ENCODE measurements around the gene IGSF8. TPM values are rescaled to one million over a fixed set of nuclear protein-coding genes. Genes with fewer than 3 reads are reported as not detected.
A peak's percentile ranks its signal among the peaks of the same experiment; 100 is the strongest.

The IGSF8 gene
- total and polyA plus RNA-seq, 2 experiments from 2014 or later, result 32.9 to 52.2 TPM

DNA sequence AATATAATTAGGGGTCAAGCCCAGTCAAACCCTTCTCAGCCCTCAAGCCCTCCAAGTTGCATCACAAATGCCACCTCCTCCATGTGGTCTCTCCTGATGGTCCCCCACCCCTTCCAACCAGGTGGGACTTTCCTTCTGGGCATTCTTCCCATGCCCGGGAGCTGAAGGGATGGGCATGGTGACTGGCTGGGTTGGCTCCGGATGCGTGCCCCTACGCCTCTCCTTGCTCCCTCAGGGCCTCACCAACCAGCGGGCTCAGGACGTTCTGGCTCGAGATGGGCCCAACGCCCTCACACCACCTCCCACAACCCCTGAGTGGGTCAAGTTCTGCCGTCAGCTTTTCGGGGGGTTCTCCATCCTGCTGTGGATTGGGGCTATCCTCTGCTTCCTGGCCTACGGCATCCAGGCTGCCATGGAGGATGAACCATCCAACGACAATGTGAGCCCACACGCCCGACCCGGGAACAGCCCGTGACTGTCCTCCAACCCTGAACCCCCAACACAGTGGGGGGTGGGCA lies 24.6 kb upstream of the IGSF8 start:
- in situ Hi-C loops (cut with MboI), result no loop called here
- Histone ChIP-seq H3K27me3 (replicated peaks; ENCODE audit: insufficient read depth) (no peaks in the 10 kb centered on the region), H3K9me3 (ENCODE audit: low read depth) (no peaks in the 10 kb centered on the region), H3K27ac (no peak overlapping the region), H3F3A (ENCODE audit: insufficient read depth) (peaks cover 11% of the 10 kb centered on the region), H4K20me1 (ENCODE audit: insufficient read depth) (no peaks in the 10 kb centered on the region), H3K4me2 (ENCODE audit: unreplicated experiment) (no peak overlapping the region), H3K4me1 (ENCODE audit: insufficient read depth) (peaks cover 38% of the 10 kb centered on the region), H3K36me3 (ENCODE audit: low read depth) (no peaks in the 10 kb centered on the region), H2AFZ (no peak overlapping the region), H3K9me2 (ENCODE audit: insufficient read depth) (no peaks in the 10 kb centered on the region), H3K9ac (no peak overlapping the region), H3K4me3 (no peak overlapping the region), H3K79me2 (ENCODE audit: insufficient read depth) (no peaks in the 10 kb centered on the region)
- DNase-seq, result no peak
- TF ChIP-seq EZH2 (IDR thresholded peaks at IDR 0.05; ENCODE audit: insufficient read depth, poor library complexity, severe bottlenecking), result no peak
- no peak for TF ChIP-seq EZH2phosphoT487 (IDR thresholded peaks at IDR 0.05; ENCODE audit: insufficient read depth, low read depth)
- WGBS, 2 experiments (ENCODE audit: low coverage in 1 of 2, low lambda C conversion rate in 2 of 2, missing lambda C conversion rate in 2 of 2), result 91 to 92% methylated on average over 16 of the region's 16 CpGs

DNA sequence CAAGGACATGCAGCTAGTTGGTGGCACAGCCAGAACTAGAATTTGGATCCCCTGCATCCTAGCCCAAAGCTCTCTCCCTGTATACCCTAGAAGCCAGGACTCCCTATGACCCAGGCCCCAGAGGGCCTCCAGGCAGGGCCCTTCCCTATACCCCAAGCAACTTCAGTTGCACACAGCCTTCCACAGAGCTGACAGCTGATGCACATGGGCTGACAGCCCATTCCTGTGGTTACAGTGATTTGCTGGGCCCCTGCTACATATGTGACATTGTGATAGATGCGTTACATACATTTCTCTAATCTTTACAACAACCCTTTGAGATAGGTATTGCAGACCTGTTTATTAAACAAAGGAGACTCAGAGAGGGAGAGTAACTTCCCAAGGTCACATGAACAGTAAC lies 23.0 kb upstream of the IGSF8 start:
- Histone ChIP-seq H3F3A (ENCODE audit: insufficient read depth) (peaks cover 11% of the 10 kb centered on the region), H3K9me3 (ENCODE audit: low read depth) (no peaks in the 10 kb centered on the region), H3K4me1 (ENCODE audit: insufficient read depth) (peaks cover 38% of the 10 kb centered on the region), H3K27ac (no peak overlapping the region), H3K27me3 (replicated peaks; ENCODE audit: insufficient read depth) (no peaks in the 10 kb centered on the region), H3K4me3 (no peak overlapping the region), H3K36me3 (ENCODE audit: low read depth) (no peaks in the 10 kb centered on the region), H3K9ac (no peak overlapping the region), H2AFZ (no peak overlapping the region), H3K9me2 (ENCODE audit: insufficient read depth) (no peaks in the 10 kb centered on the region), H3K4me2 (ENCODE audit: unreplicated experiment) (no peak overlapping the region), H4K20me1 (ENCODE audit: insufficient read depth) (no peaks in the 10 kb centered on the region), H3K79me2 (ENCODE audit: insufficient read depth) (no peaks in the 10 kb centered on the region)
- in situ Hi-C loops (cut with MboI), result no loop called here
- 100% methylated on average over 1 of the region's 1 CpG for WGBS, 2 experiments (ENCODE audit: low coverage in 1 of 2, low lambda C conversion rate in 2 of 2, missing lambda C conversion rate in 2 of 2)
- no peak for DNase-seq
- no peak for TF ChIP-seq EZH2 (IDR thresholded peaks at IDR 0.05; ENCODE audit: insufficient read depth, poor library complexity, severe bottlenecking)
- no peak for TF ChIP-seq EZH2phosphoT487 (IDR thresholded peaks at IDR 0.05; ENCODE audit: insufficient read depth, low read depth)

DNA sequence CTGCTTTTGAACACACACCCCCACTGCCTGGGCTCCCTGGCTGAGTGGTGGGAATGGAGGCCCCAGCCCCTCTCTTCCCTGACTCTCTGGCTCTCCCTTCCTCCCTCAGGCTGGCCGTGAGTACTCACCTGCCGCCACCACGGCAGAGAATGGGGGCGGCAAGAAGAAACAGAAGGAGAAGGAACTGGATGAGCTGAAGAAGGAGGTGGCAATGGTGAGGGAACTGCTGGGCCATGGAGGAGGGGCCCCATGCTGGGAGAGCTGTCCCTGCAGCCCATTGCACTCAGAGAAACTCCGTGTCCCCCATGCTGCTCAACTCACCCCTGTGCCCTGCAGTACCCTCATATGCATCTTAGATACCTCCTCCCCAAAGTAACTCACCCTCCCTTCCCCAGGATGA lies 22.4 kb upstream of the IGSF8 start:
- Histone ChIP-seq H3K27me3 (replicated peaks; ENCODE audit: insufficient read depth) (no peaks in the 10 kb centered on the region), H3K27ac (no peak overlapping the region), H3K4me1 (ENCODE audit: insufficient read depth) (peaks cover 32% of the 10 kb centered on the region), H3K4me3 (no peak overlapping the region), H3K4me2 (ENCODE audit: unreplicated experiment) (no peak overlapping the region), H3K9ac (no peak overlapping the region), H3K79me2 (ENCODE audit: insufficient read depth) (no peaks in the 10 kb centered on the region), H3K9me2 (ENCODE audit: insufficient read depth) (no peaks in the 10 kb centered on the region), H3K9me3 (ENCODE audit: low read depth) (no peaks in the 10 kb centered on the region), H3F3A (ENCODE audit: insufficient read depth) (peaks cover 8% of the 10 kb centered on the region), H2AFZ (no peak overlapping the region), H4K20me1 (ENCODE audit: insufficient read depth) (no peaks in the 10 kb centered on the region), H3K36me3 (ENCODE audit: low read depth) (no peaks in the 10 kb centered on the region)
- TF ChIP-seq EZH2phosphoT487 (IDR thresholded peaks at IDR 0.05; ENCODE audit: insufficient read depth, low read depth), result no peak
- no peak for TF ChIP-seq EZH2 (IDR thresholded peaks at IDR 0.05; ENCODE audit: insufficient read depth, poor library complexity, severe bottlenecking)
- WGBS, 2 experiments (ENCODE audit: low coverage in 1 of 2, low lambda C conversion rate in 2 of 2, missing lambda C conversion rate in 2 of 2), result 82 to 87% methylated on average over 5 of the region's 5 CpGs
- DNase-seq, result no peak
- in situ Hi-C loops (cut with MboI), result no loop called here

DNA sequence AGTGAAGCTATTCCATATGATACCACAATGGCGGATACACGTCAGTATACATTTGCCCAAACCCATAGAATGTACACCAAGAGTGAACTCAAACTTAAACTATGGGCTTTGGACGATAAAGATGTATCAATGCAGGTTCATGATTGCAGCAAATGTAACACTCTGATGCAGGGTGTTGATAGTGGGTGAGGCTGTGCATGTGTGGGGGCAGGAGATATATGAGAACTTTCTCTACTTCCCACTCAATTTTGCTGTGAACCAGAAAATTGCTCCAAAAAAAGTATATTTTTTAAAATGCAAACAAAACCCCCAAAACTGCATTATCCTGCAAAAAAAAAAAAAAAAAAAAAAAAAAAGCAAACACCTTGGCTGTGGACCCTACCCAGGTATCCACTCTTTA lies 20.5 kb upstream of the IGSF8 start:
- H3K4me3 ChIP-seq, result no peak overlapping the region
- no peaks in the 10 kb centered on the region for H4K20me1 ChIP-seq (ENCODE audit: insufficient read depth)
- no peaks in the 10 kb centered on the region for H3K36me3 ChIP-seq (ENCODE audit: low read depth)
- H3K9me3 ChIP-seq (ENCODE audit: low read depth), result no peaks in the 10 kb centered on the region
- no peak overlapping the region for H3K27ac ChIP-seq
- no peaks in the 10 kb centered on the region for H3K27me3 ChIP-seq (replicated peaks; ENCODE audit: insufficient read depth)
- DNase-seq, result no peak
- WGBS, 2 experiments (ENCODE audit: low coverage in 1 of 2, low lambda C conversion rate in 2 of 2, missing lambda C conversion rate in 2 of 2), result 92 to 93% methylated on average over 3 of the region's 3 CpGs
- peaks cover 13% of the 10 kb centered on the region for H3K4me1 ChIP-seq (ENCODE audit: insufficient read depth)
- H2AFZ ChIP-seq, result no peak overlapping the region
- H3K9me2 ChIP-seq (ENCODE audit: insufficient read depth), result no peaks in the 10 kb centered on the region
- no peak overlapping the region for H3K4me2 ChIP-seq (ENCODE audit: unreplicated experiment)
- no peaks in the 10 kb centered on the region for H3K79me2 ChIP-seq (ENCODE audit: insufficient read depth)
- no peak for TF ChIP-seq EZH2phosphoT487 (IDR thresholded peaks at IDR 0.05; ENCODE audit: insufficient read depth, low read depth)
- no peak for TF ChIP-seq EZH2 (IDR thresholded peaks at IDR 0.05; ENCODE audit: insufficient read depth, poor library complexity, severe bottlenecking)
- H3K9ac ChIP-seq, result no peak overlapping the region
- in situ Hi-C loops (cut with MboI), result no loop called here
- H3F3A ChIP-seq (ENCODE audit: insufficient read depth), result no peaks in the 10 kb centered on the region

DNA sequence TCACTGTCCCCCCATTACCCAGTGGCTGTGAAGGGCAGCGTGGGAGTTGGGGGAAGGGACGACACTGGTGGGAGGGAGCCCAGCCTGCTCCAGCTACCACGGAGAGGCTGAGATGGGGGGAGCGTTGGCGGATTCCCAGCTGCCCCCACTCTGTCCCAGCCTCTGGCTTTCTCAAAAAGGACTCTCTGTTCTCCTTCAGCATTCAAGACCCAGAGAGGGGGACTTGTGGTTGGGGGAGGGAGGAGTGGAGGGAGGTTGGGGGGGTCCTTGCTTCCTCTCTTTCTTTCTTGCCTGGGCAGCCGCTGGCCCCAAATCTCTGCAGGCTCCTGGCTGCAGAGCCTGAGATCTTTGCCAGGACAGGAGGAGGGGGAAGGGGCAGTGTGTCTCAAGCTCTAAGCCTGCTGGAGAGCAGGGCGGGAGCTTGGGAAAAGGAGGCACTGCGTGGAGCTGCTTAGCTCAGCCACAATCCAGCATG lies 19.3 kb upstream of the IGSF8 start:
- H3F3A ChIP-seq (ENCODE audit: insufficient read depth), result no peaks in the 10 kb centered on the region
- peak; percentile 58 for DNase-seq
- H3K4me3 ChIP-seq, result no peak overlapping the region
- H3K9ac ChIP-seq, result no peak overlapping the region
- H2AFZ ChIP-seq, result no peak overlapping the region
- no peak overlapping the region for H3K4me2 ChIP-seq (ENCODE audit: unreplicated experiment)
- H3K27ac ChIP-seq, result no peak overlapping the region
- H3K27me3 ChIP-seq (replicated peaks; ENCODE audit: insufficient read depth), result no peaks in the 10 kb centered on the region
- no peaks in the 10 kb centered on the region for H3K79me2 ChIP-seq (ENCODE audit: insufficient read depth)
- 24 to 25% methylated on average over 7 to 8 of the region's 8 CpGs for WGBS, 2 experiments (ENCODE audit: low coverage in 1 of 2, low lambda C conversion rate in 2 of 2, missing lambda C conversion rate in 2 of 2)
- H4K20me1 ChIP-seq (ENCODE audit: insufficient read depth), result no peaks in the 10 kb centered on the region
- H3K36me3 ChIP-seq (ENCODE audit: low read depth), result no peaks in the 10 kb centered on the region
- H3K4me1 ChIP-seq (ENCODE audit: insufficient read depth), result peaks cover 10% of the 10 kb centered on the region
- in situ Hi-C loops (cut with MboI), result no loop called here
- no peak for TF ChIP-seq EZH2 (IDR thresholded peaks at IDR 0.05; ENCODE audit: insufficient read depth, poor library complexity, severe bottlenecking)
- TF ChIP-seq EZH2phosphoT487 (IDR thresholded peaks at IDR 0.05; ENCODE audit: insufficient read depth, low read depth), result no peak
- H3K9me3 ChIP-seq (ENCODE audit: low read depth), result no peaks in the 10 kb centered on the region
- no peaks in the 10 kb centered on the region for H3K9me2 ChIP-seq (ENCODE audit: insufficient read depth)

Data from GM23248 (cell line).